CD4-positive, alpha-beta T cell treated with Interferon alpha-2 for 1 hour (primary cell): ENCODE data around the gene STRN3.
"Not testable (repeated sequence)": the region's sequence is repeated elsewhere in the genome, so short reads cannot be mapped to it uniquely, and the experiment has no call there.

Experiments used
- DNase-seq, 2 donors: peaks; one replicate each; pipeline ENCODE4 v3.0.0-alpha.2; 2020 to 2022

Gene STRN3

GRCh38 chr14:30967364-30968098 lies 58.6 kb downstream of the STRN3 start:
- not testable (repeated sequence) for DNase-seq

GRCh38 chr14:30966415-30967363 lies 59.5 kb downstream of the STRN3 start:
- DNase-seq: no peak

GRCh38 chr14:30965861-30966260 lies 60.3 kb downstream of the STRN3 start:
- not testable (repeated sequence) for DNase-seq

- DNase-seq: not testable (repeated sequence)
Observed at GRCh38 chr14:30962537-30962936, 63.6 kb downstream of the STRN3 start.

- DNase-seq: no peak
Observed at GRCh38 chr14:30961330-30961729, 64.8 kb downstream of the STRN3 start.

- no peak for DNase-seq
Observed at GRCh38 chr14:30960216-30960615, 66.0 kb downstream of the STRN3 start.

GRCh38 chr14:30958555-30959407 lies 67.4 kb downstream of the STRN3 start:
- DNase-seq: no peak

- no peak for DNase-seq
Observed at GRCh38 chr14:30957813-30958370, 68.3 kb downstream of the STRN3 start.

- no peak for DNase-seq
Observed at GRCh38 chr14:30949651-30950050, 76.5 kb downstream of the STRN3 start.

GRCh38 chr14:30943694-30944093 lies 82.5 kb downstream of the STRN3 start:
- DNase-seq: no peak

- no peak for DNase-seq
Observed at GRCh38 chr14:30940886-30941285, 85.3 kb downstream of the STRN3 start.

- DNase-seq: no peak
Observed at GRCh38 chr14:30938617-30939016, 87.6 kb downstream of the STRN3 start.

- no peak for DNase-seq
Observed at GRCh38 chr14:30935445-30935844, 90.7 kb downstream of the STRN3 start.

GRCh38 chr14:30933937-30934336 lies 92.2 kb downstream of the STRN3 start:
- not testable (repeated sequence) for DNase-seq

GRCh38 chr14:30928462-30928861 lies 97.7 kb downstream of the STRN3 start:
- no peak for DNase-seq

- no peak for DNase-seq
Observed at GRCh38 chr14:30925254-30925653, 100.9 kb downstream of the STRN3 start.

- no peak for DNase-seq
Observed at GRCh38 chr14:30921788-30922187, 104.4 kb downstream of the STRN3 start.

- no peak for DNase-seq
Observed at GRCh38 chr14:30921305-30921704, 104.9 kb downstream of the STRN3 start.

GRCh38 chr14:30915596-30915995 lies 110.6 kb downstream of the STRN3 start:
- DNase-seq: no peak

GRCh38 chr14:30914812-30915211 lies 111.4 kb downstream of the STRN3 start:
- DNase-seq: no peak

GRCh38 chr14:30908826-30909225 lies 117.4 kb downstream of the STRN3 start:
- DNase-seq: no peak

- DNase-seq: no peak
Observed at GRCh38 chr14:30907659-30908057, 118.5 kb downstream of the STRN3 start.
